GM19438 (cell line): ENCODE results near the gene SEMA3C.

Source experiments
- ATAC-seq: cut with Tn5 transposase; IDR thresholded peaks from one replicate; pipeline ENCODE4 v1.9.1; 2021; ENCODE audit warnings: low read depth; ENCODE audit not compliant: unreplicated experiment

The SEMA3C gene

DNA sequence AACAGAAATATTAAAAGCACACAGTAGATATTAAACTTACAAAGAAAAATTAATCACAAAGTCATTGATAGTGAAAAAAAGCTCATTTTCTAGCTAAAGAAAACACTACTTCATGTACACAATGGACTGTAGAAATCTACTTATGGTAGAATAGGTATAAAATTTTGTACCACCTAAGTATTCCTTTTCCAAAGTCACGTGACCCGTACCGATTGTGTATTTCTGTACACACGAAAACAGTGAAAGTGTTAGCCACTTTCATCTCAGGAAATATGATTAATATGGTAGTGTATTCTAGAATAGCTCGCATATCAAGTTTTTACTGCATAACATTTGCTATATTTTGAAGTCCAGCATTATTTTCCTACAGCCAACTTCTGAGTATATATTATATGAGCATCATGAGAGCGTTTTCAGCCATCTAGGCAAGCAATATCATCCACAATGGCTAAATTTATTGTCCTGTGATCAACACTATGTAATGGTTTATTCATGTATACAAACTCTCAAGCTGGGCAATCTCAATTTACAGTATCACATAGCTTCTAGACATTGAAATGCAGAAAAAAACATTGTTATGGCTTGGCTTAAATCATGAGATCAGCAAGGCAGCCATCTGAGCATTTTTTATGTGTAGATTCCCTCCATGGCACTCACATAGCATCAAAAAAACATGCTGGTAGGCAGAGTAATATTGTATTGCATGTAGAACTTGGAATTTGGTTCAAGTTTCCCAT, 165.7 kb downstream of the SEMA3C start:
- no peak for ATAC-seq

DNA sequence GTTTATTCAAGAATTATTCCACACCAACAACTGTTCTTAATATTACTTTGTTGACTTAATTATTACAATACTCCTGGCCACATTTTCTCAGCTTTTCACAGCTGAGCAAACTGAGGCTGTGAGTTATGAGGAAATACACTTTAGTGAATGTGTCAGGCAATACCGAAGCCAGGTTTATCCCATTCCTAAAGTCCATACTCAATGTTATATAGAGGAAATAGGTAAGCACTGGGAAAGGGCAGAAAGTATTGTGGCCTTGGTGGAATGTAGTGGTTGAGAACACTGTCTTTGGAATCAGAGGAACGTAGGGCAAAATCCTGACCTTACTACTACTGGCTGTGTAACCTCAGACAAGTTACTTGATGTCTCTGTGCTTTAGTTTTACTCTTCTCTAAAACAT, 169.6 kb downstream of the SEMA3C start:
- no peak for ATAC-seq

DNA sequence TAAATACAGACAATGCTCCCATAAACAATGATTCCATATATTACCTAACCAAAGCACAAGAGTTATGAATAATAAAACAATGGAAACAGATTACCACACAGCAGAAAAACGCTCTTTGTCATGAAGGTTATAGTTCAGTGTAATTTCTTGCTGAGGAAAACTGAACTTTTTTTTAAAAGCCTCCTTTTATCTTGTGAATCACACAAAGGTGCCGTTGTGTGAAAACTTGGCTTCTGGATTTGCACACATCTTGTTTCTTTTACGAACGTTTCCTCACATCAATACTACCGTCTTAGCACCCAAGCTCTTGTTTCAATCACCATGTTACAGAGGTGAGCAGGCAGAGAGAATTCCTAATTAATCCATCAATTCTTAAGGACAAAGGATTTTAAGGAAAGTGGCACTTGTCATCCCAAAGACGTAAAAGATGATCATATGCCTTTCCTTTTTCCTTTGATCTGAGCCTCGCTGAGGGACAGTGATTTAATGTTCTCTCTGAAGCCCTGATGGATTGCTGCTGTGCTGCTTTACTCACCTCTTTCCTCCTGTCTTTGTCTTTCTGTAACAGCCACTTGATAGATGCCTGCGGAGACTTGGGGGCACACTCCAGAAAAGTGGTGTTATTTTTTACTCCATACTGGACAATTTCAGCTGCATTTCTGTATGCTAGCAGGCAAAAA, 170.3 kb downstream of the SEMA3C start:
- no peak for ATAC-seq

DNA sequence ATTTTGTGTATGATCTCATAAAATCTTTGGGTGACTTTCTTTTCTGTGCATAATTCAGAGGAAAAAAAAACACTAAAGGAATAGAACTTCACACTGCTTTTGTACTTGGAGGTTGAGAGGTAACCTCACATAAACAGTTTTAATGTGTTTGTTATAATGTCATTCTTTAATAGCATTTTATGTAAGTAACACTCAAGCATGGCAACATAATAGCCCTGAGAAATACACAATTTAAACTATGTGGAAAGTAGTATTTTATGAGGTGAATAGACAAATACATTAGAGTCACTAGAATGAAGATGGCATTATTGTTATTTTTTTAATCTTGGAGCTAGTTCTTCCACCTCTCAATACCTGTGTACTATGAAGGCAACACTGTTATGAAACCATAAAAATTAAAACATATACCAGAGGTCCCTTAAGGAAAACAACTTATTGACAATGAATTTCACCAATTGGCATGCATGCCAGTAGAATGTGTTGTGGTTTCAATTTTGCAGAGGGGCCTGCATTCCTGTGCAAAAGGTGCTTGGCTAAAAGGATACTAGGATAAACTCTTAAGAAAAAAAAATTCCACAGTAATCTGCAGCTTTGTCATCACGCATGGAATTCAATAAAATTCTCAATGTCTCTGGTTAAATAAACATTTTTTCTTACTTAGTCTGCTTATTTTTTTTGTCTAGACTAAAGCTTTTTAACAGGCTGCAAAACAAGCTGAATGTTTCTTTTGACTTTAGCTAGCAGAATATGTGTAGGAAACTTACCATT, 177.9 kb downstream of the SEMA3C start:
- ATAC-seq: no peak

DNA sequence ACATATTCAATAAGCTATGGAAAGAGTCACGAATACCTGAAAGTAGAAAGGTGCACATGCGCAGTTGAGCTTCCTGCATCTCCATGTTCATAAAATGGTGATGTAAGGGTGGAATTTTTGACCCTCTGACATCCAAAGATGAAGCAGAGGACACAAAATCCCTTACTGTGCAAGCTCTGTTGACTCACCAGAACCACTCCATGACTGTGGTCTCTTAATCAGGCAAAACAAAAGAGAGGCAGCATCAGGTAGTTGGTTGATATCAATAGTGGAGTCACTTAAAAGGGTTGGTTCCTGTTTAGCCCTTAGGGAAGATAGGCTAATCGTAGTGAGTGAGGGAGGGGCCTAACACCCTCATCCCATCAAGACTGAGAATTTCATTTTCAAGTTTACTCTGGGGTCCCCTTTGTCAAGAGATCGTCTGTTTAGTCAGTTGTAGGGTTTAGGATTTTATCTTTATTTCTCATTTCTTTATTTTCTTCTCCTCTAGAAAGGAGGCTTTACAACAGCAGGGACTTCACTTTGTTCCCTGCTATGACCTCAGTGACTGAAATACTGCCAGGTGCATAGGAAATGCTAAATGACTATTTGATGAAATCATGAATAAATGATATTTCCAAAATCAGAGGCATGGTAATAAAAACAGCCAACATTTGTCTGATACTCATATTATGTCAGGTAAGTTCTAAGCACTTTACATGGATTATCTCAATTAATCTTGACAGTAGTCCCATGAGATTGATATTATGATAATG, 182.3 kb downstream of the SEMA3C start:
- ATAC-seq: no peak

DNA sequence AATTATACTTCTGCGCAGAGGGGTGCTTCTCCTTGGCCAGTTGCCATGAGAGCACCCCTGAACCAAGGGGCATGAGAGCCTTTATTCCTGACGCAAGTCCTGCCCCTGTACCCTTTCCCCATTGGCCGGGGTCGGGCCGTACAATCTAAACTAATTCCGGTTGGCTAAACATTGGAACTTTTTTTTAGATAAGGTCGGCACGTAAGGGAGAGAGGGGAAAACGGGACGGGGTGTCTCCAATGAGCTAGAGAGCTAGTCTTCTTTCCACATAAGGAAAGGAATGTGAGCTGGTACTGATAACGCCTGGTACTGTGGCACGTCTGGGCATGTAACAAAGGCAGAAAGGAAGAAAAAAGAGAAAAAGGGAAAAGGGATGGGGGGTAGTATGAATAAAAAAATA, 183.5 kb downstream of the SEMA3C start:
- ATAC-seq: no peak

DNA sequence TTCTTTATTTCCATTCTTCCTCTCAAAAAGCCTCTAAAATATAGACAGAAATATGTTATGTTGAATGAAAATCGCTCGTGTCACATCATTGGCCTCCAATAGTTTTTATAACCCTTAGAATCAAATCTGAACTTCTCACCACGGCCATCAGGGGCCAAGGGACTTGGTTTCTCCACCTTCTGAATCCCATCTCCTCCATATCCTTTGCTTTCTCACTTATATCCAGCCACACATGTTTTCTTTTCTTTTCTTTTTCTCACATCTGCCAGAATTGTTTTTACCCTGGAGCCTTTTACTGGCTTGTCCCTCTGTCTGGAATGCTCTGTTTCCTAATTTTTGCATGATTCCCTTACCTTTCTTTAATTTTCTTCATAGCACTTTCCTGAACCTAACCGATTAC, 184.8 kb downstream of the SEMA3C start:
- ATAC-seq: no peak

DNA sequence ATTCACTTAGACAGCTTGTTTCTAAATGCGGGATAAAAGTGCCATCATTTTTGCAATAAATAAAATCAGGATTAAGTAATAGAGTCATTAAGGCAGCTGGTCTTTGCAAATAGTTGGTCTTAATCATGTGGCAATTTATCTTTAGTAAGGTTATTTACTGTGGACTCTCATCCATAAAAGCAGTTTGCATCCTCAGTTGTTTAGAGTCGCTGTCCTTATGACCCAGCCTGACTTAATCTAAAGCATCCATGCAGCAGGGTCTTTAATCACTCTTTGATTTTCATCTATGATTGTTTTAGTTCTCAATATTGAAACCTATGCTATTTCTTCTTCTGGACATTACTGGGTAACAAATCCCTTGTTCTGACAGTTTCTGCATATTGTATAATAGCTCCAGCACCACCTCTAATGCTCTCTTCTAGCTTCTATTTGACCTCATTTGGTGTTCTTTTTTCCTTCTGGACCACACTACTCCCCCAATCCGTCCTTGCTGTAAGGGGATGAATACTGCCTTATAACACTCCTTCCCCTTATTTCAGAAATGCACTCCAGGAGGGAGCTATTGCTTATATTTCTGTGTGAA, 185.4 kb downstream of the SEMA3C start:
- ATAC-seq: no peak

DNA sequence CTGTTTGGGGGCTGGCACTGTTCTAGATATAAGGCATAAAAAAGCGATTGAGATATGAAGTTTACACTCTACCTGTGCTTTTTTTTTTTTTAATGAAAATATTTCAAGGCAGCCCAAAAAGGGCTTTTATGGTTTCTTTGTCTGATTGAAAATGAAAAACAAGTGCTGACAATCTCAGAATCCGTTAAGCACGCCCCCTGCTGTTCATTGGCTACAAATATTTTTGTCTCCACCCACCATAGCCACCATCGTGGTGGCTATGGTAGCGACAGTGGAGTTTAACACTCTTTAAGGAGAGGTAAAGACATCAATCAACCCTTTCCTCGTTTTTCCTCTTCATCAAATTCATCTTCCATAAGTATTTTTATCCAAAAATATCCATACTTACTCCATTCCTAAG, 186.2 kb downstream of the SEMA3C start:
- ATAC-seq: no peak

DNA sequence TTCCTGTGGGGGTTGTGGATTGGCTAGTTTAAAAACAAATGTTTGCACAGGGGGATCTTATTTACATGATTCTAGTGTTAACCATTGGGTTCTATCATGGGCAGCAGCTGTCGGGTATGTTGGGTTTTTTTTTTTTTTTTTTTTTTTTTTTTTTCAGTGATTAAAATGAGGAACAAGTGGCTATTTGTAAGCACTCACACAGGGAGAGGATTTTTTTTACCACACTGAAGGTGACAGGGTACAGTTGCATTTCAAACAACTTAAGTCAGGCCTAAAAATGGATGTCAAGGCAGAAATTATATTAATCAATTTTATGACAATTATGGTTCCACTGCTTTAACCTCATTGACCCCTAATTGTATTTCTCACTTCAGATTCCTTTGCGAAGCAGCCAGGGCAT, 187.6 kb downstream of the SEMA3C start:
- ATAC-seq: no peak

DNA sequence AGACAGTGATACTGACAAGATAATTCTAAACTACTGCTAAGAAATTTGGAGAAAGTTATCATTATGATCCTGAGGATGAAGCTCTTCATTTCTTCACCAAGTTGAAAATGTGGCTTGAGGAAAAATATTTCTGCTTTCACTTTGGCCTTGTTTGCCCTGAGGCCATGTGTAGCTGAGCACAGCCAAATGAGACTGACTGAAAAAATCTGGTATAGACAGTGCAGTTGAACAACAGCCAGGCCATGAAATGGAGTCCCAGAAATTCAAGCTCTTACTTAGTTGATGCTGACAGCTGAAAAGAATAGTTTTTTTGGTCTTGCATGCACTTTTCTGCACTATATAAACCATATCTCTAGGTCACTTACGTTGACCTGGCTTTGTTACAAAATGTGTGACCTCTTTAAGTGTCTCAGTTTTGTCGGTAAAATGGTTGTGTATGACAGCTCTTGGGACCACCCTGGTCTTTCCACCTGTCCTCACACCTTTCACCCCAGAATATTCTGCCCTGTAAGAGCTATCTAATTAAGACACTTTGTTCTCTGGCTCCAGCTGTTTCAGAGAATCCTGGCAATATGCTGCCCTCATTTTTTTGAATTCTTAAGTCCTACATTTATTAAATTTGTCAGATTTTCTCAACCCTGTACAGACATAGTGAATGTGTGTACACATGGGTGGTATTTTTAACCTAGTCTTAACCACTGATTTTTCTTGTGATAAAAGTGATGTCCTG, 189.1 kb downstream of the SEMA3C start:
- no peak for ATAC-seq

DNA sequence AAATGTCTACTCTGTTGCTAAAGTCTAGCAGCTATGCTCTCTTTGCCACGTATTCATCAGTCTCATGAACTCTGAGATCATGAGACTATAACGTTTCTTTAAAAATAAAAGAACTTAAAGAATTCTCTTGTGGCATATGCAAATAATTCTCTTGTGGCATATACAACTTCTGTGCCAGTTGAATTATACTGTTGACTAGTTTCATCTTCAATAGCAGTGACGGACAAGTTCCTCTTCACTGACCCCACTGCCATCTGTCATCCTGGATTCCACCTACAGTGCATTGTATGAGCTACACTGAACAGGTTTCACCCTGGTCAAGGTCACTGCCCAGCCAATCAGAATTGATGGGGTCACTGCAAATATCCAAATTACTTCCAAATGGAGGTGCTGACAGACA, 192.2 kb downstream of the SEMA3C start:
- no peak for ATAC-seq

DNA sequence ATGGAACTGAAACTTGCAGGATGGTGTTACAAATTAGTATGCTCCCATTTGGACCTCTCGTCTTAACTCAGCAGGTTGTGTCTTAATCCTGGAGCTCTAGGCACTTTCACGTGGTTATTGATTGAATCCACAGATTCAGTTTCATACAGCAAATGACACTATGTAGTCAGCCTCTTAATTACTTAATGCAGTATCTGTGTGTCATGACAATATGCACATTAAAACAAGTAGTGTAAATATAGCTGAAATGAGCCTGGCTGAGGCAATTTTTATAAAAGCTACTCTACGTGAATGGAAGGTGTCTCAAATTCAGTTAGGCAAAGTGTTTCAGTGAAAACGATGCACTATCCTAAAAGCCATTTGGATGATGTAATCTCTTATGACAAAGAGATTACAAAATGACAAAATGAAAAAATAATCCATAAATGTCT, 193.7 kb downstream of the SEMA3C start:
- no peak for ATAC-seq

DNA sequence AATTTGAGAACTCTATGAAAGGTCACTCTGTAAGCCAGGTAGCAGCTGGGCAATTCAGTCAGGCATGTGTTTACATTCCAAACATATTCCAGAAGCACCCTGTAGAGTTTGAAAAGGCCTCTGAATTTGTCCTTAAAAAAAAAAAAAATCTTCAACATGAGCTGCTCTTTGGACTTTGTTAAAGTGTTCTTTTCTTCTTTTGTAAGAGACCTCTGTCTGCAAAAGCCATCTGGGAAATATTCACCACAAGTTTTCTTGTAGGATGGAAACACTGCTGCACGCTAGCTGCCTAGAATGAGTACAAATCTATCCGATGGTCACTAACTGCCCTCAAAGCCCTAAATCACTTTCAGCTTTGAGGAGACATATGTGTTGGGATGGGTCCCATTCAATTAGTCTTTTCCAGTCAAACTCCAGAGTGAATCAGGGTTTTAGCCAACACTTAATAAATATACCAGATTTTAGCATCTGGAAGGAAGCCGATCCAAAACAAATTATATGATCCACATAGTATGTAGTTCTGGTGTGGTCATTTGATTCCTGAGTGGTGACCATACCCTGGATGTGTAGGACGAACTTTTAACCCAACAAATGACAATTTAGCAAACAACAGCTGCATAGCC, 194.5 kb downstream of the SEMA3C start:
- no peak for ATAC-seq

DNA sequence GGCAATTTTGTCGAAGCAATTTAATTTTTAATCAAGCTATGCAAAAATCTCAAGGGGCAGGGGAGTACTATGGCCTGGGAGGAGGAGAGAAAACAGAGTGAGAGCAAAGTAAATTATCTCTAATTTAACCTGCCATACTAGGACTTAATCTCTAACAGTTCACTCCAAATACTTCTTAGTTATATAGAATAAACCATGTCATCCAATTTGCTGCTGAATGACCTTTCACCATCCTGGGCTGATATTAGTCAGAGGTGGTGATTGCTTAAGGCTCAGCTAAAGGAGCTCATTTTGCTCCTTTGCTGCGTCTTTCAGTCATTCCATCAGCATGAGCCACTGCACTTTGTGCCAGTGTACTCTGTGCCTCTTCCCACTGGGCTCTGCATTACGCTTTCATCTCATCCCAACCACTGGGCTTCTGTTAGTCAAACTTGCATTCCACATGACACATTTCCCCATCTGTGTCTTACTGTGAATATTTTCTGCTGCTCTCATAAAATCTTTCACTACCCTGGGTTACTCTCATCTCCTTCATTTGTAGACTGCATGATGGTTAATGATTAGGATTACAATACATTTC, 196.1 kb downstream of the SEMA3C start:
- ATAC-seq: no peak

DNA sequence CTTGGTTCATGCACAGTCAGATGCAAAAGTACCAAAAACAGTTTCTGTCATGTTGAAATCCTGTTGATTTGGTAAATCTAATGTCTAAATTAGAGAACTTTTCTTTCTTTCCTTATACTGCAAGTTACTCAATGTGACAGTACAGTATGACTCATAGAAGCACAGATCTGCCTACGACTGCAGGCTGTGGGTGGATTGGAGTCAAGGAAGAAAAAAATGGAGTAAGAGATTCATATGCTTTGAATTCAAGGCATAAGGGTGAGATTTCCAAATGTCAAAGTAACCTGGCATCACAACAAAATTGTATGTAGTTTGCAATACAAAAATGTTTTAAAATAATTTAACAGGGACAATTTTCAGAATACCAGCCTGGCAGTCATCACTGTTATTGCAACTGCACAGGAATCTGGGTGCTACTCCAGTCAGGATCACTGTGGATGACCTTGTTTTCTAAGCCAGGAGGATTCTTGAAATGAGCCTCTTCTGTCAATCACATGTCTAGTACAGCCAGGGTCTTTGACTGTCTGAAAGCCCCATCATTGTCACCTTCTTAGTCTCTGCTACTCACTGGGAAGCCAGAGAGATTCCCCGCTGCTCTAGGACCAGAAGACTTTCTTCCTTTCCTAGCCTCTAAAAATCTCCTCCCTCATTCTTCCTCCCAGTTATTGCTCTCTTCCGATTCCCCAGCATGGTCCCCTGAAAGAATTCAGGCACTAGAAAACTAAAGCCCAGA, 196.8 kb downstream of the SEMA3C start:
- ATAC-seq: no peak

DNA sequence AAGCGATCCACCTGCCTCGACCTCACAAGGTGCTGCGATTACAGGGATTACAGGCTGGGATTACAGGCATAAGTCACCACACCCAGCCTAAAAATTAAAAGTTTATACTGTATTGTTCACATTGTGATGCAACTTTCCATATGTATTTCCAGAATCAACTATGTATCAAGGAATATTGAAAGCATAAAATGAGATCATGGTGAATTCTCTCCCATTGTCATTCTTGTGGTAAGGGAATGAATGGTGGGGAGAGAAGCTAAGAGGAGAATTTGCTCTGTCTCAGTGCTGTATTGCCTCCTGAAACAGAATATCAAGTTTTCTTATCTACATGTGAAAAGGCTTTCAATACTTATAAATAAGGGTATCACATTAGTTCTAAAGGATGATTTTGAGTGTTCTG, 198.7 kb downstream of the SEMA3C start:
- no peak for ATAC-seq

DNA sequence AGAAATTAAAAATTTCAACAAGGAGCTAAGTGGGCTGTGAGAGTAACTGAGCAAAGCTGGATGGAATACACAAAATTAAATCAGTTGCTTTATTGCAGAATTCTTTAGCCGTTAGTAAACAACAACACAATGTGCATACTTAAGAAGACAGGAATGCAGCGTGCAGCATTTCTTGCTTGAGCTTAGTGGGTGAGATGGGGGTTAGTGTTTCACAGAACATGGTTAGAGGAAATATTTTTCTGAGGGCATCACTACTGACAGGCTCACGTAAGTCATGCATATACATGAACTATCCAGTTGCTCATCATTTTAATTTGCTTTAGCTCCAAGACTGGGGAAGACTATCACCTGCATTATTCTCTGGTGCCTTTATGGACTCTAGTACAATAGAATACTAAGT, 199.6 kb downstream of the SEMA3C start:
- ATAC-seq: no peak
